Lower leg skin (tissue), 4 donors: ENCODE data around the gene BRWD1. TPM values are rescaled to one million over a fixed set of nuclear protein-coding genes. Genes with fewer than 3 reads are reported as not detected.
"Not testable (repeated sequence)": the region's sequence is repeated elsewhere in the genome, so short reads cannot be mapped to it uniquely, and the experiment has no call there.

Experiments
- DNase-seq, 2 donors: peaks; one replicate each; pipeline ENCODE4 v3.0.0-alpha.2; 2019; ENCODE audit warnings: low spot score in 2 of 2
- H3K4me3 ChIP-seq: fragments of 200-600 bp; sonication (generic); 2 replicates; pipeline ENCODE4 v1.5.1; 2017; ENCODE audit warnings: mild to moderate bottlenecking, low read depth; ENCODE audit not compliant: poor library complexity, severe bottlenecking
- POLR2A ChIP-seq, 2 donors: fragments of 450-650 bp; IDR thresholded peaks; one replicate each; pipeline ENCODE4 v1.6.1; 2016 to 2017; ENCODE audit warnings: antibody characterized with exemption in 2 of 2, mild to moderate bottlenecking in 1 of 2, moderate library complexity in 1 of 2
- WGBS, 2 donors: methylation state at CpG; one replicate each; pipeline ENCODE4 v1.1.5; 2018; 5-methylcytosine and 5-hydroxymethylcytosine counted together
- intact Hi-C: fragments of 100-400 bp; cut with DNase I; formaldehyde crosslinking; loops from one replicate; pipeline ENCODE4 v1.15.0; 2023; ENCODE audit warnings: low total_unique reads
- total RNA-seq, 4 donors: library from RNA; depleted of rRNA; stranded (reverse); fragments of >200 nt; gene quantifications; one replicate each; pipeline ENCODE4 v1.1.0, GENCODE V29; 2016
- TF ChIP-seq, protein P1 (sequence below), 3 donors: fragments of 450-650 bp; IDR thresholded peaks; one replicate each; pipeline ENCODE4 v1.5.1; 2016; ENCODE audit warnings: antibody characterized with exemption in 3 of 3, mild to moderate bottlenecking in 3 of 3, moderate library complexity in 2 of 3

BRWD1 gene
- total RNA-seq, 4 donors from 2014 or later: 42.2 to 57.2 (median 52.6) TPM

DNA sequence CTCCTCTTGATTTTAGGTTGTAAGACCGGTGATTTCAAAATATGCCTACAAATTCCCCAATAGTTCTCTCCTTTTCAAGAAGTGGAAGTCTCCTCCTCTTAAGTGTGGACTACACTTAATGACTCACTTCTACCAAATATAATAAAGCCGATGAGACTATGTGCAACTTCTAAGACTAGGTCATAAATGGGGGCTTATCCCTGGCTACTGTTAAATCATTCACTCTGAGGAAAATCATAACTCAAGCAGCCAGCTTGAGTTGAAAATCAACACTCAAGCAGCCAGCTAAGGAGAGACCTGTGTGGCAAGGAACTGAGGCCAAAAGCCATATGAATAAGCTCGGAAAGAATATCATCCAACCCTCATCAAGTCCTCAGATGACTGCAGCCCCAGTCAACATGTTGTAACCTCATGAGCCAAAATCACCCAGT, 80.6 kb downstream of the BRWD1 start:
- 73 to 78% methylated on average over 3 of the region's 3 CpGs for WGBS, 2 donors
- H3K4me3 ChIP-seq: no peak overlapping the region
- TF ChIP-seq, protein P1, sequence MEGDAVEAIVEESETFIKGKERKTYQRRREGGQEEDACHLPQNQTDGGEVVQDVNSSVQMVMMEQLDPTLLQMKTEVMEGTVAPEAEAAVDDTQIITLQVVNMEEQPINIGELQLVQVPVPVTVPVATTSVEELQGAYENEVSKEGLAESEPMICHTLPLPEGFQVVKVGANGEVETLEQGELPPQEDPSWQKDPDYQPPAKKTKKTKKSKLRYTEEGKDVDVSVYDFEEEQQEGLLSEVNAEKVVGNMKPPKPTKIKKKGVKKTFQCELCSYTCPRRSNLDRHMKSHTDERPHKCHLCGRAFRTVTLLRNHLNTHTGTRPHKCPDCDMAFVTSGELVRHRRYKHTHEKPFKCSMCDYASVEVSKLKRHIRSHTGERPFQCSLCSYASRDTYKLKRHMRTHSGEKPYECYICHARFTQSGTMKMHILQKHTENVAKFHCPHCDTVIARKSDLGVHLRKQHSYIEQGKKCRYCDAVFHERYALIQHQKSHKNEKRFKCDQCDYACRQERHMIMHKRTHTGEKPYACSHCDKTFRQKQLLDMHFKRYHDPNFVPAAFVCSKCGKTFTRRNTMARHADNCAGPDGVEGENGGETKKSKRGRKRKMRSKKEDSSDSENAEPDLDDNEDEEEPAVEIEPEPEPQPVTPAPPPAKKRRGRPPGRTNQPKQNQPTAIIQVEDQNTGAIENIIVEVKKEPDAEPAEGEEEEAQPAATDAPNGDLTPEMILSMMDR (IDR thresholded peaks at IDR 0.05): no peak
- TF ChIP-seq POLR2A (IDR thresholded peaks at IDR 0.05): no peak
- intact Hi-C loops: no loop called here
- no peak for DNase-seq

DNA sequence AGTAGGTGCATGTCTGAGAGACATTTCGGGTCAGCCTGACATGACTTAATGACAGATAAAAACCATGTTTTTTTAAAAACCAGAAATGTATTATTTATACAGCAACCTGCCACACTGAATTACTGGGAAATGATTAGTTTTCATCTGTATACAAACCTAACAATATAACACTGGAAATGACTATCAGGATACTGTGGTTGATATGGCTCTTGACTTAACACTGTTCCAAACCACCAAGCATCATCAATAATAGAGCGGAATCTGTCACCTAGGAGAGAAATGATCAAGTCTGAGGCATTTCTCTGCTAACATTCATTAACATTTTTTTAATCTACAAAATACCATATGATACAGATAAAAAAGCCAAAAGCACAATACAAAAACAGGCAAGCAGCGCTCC, 88.5 kb downstream of the BRWD1 start:
- no peak for TF ChIP-seq POLR2A (IDR thresholded peaks at IDR 0.05)
- TF ChIP-seq, protein P1 (IDR thresholded peaks at IDR 0.05): no peak
- no peak overlapping the region for H3K4me3 ChIP-seq
- DNase-seq: no peak
- intact Hi-C loops: no loop called here
- WGBS, 2 donors: 95 to 97% methylated on average over 3 of the region's 3 CpGs

DNA sequence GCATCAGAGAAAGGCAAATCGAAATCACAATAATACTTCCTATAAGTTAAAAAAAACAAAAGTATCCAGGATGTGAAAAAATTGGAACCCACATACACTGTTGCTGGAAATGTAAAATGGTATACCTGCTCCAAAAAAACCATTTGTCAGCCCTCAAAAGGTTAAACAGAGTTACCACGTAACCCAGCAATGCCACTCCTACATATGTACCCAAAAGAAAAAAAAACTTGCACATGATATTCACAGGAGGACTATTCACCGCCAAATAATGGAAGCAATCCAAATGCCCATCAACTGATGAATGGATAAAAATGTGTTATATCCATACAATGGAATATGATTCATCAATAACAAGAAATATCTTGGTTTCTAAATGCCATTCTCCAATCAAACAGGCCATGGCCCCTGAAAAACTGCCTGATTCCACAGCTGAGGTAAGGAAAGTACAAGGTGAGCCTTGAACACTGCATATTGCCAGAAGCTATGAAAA, 91.4 kb downstream of the BRWD1 start:
- 79 to 82% methylated on average over 3 of the region's 3 CpGs for WGBS, 2 donors
- no peak for DNase-seq
- TF ChIP-seq, protein P1 (IDR thresholded peaks at IDR 0.05): no peak
- no peak for TF ChIP-seq POLR2A (IDR thresholded peaks at IDR 0.05)
- intact Hi-C loops: no loop called here
- no peak overlapping the region for H3K4me3 ChIP-seq

GRCh38 chr21:39221282-39221996, 92.0 kb downstream of the BRWD1 start:
- TF ChIP-seq POLR2A (IDR thresholded peaks at IDR 0.05): no peak
- TF ChIP-seq, protein P1 (IDR thresholded peaks at IDR 0.05): no peak
- DNase-seq: no peak
- intact Hi-C loops: no loop called here
- 96 to 98% methylated on average over 7 of the region's 7 CpGs for WGBS, 2 donors
- no peak overlapping the region for H3K4me3 ChIP-seq

- intact Hi-C loops, DNase-seq, H3K4me3 ChIP-seq: not testable (repeated sequence)
- 96 to 98% methylated on average over 2 of the region's 2 CpGs for WGBS, 2 donors
These were observed 92.6 kb downstream of the BRWD1 start for GRCh38 chr21:39220875-39221274.

GRCh38 chr21:39220150-39220549, 93.3 kb downstream of the BRWD1 start:
- no peak overlapping the region for H3K4me3 ChIP-seq
- DNase-seq: no peak
- no peak for TF ChIP-seq POLR2A (IDR thresholded peaks at IDR 0.05)
- TF ChIP-seq, protein P1 (IDR thresholded peaks at IDR 0.05): no peak
- WGBS, 2 donors: 84 to 90% methylated on average over 3 of the region's 3 CpGs
- intact Hi-C loops: no loop called here
